Chondrocyte (in vitro differentiated cells): ENCODE measurements around the gene PABPN1. TPM values are rescaled to one million over a fixed set of nuclear protein-coding genes. Genes with fewer than 3 reads are reported as not detected.

Experiments used
- DNase-seq: peaks from one replicate; pipeline ENCODE4 v3.0.0; 2021; ENCODE audit warnings: mixed read lengths, low spot score
- H3K27ac Mint-ChIP-seq: one replicate; pipeline ENCODE4 v1.8.0; 2021; ENCODE audit warnings: mild to moderate bottlenecking, moderate library complexity, mixed read lengths; ENCODE audit not compliant: unreplicated experiment
- H3K27me3 Mint-ChIP-seq: 2 replicates; pipeline ENCODE4 v1.8.0; 2021; ENCODE audit warnings: low read depth, mixed read lengths
- H3K36me3 Mint-ChIP-seq: 2 replicates; pipeline ENCODE4 v1.8.0; 2021; ENCODE audit warnings: low read depth, mixed read lengths
- H3K4me1 Mint-ChIP-seq: 2 replicates; pipeline ENCODE4 v1.8.0; 2021; ENCODE audit warnings: low read depth, mild to moderate bottlenecking, mixed read lengths
- H3K4me3 Mint-ChIP-seq: one replicate; pipeline ENCODE4 v1.8.0; 2021; ENCODE audit warnings: mild to moderate bottlenecking, moderate library complexity, mixed read lengths; ENCODE audit not compliant: unreplicated experiment
- H3K9me3 Mint-ChIP-seq: 2 replicates; pipeline ENCODE4 v1.8.0; 2021; ENCODE audit warnings: low read depth, mixed read lengths
- CTCF ChIP-seq: fragments of 200-600 bp; sonication (generic); IDR thresholded peaks from 2 replicates; pipeline ENCODE4 v1.5.0; 2021; ENCODE audit warnings: antibody characterized with exemption, mild to moderate bottlenecking, moderate library complexity
- total RNA-seq: library from RNA; stranded (reverse); gene quantifications from 3 replicates; pipeline ENCODE4 v1.2.1, GENCODE V29; 2021

PABPN1 gene
- total RNA-seq, 1 donor from 2014 or later: 135 TPM

DNA sequence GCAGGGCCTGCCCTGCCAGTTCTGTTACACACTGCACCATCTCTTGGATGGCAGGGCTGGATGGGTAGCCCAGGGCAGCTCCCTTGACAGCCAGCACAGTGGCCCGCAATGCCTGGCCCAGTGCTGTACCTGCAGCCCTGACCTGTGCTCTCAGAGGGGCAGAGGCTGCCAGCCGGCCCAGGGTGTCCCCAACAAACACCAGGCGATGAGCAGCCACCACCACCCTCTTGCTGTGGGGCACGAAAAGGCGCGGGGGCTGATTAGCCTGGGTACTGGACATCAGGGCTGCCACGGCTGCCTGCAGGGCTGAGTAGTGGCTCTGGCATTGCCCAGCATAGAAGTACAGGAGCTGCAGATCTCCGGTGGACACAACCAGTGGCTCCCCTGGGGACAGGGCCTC is 36.0 kb downstream of the PABPN1 start:
- H3K36me3 Mint-ChIP-seq: peaks cover 15% of the 10 kb centered on the region
- H3K9me3 Mint-ChIP-seq: no peaks in the 10 kb centered on the region
- peaks cover 18% of the 10 kb centered on the region for H3K4me1 Mint-ChIP-seq
- H3K27ac Mint-ChIP-seq: no peak overlapping the region
- no peaks in the 10 kb centered on the region for H3K27me3 Mint-ChIP-seq
- no peak for TF ChIP-seq CTCF
- no peak overlapping the region for H3K4me3 Mint-ChIP-seq
- no peak for DNase-seq

- no peaks in the 10 kb centered on the region for H3K9me3 Mint-ChIP-seq
- no peaks in the 10 kb centered on the region for H3K27me3 Mint-ChIP-seq
- DNase-seq: no peak
- no peak overlapping the region for H3K4me3 Mint-ChIP-seq
- H3K4me1 Mint-ChIP-seq: peaks cover 15% of the 10 kb centered on the region
- H3K27ac Mint-ChIP-seq: no peak overlapping the region
- peaks cover 15% of the 10 kb centered on the region for H3K36me3 Mint-ChIP-seq
- TF ChIP-seq CTCF: no peak
These were observed 36.8 kb downstream of the PABPN1 start for GRCh38 chr14:23358042-23358441.

DNA sequence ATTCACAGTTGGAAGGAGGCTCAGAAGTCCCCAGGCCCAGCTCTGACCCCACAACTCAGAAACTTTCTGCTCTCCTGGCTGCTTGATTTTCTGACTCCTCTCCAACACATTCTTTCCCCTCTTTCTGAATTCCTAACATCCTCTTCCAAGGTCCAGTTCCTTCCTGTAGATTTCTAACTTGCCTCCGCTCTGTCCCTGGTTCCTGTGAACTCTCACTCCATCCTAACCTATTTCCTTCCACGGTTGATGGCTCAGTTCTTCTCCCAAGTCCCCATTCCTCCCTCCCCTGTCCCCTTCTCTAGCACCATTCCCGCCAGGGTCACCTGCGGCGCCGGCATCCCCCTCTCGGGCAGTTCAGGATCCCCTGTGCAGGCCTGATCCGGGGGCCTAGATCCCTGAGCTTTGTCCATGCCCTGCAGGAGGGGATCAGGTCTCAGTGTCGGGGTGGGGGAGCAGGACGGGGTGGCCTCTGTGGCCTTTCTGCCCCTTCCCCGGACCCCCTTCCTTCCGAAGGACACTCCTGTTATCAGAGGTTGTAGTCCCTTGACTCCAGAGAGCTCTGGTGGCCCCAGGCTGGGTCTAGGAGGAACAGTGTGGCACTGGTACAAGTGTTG is 37.4 kb downstream of the PABPN1 start:
- no peak for DNase-seq

DNA sequence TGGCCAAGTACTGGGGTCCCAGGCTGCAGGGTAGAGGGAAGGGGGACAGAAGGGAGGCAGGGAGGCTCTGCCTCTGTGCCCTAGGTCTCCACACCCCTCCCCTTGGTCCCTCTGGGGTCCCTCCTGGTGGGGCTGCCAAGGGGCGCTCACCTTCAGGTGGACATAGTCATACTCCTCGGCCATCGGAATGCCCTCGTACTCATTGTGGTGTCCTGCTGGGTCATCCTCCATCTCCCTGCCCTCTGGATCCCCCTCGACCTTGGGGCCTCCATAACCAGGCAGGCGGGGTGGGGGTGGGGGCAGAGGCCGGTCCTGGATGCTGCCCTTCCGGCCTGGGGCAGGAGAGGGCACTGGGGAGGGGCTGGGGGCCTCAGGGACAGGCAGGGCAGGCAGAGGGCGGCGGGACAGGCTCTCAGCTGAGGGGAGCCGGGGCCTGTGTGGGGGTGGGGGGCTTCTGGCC is 37.9 kb downstream of the PABPN1 start:
- peaks cover 17% of the 10 kb centered on the region for H3K4me1 Mint-ChIP-seq
- DNase-seq: no peak

More for the DNA sequence above, 37.4 kb downstream of the PABPN1 start:
- Mint-ChIP-seq H3K9me3 (no peaks in the 10 kb centered on the region), H3K4me3 (no peak overlapping the region), H3K27ac (no peak overlapping the region), H3K4me1 (peaks cover 12% of the 10 kb centered on the region), H3K27me3 (no peaks in the 10 kb centered on the region), H3K36me3 (peaks cover 15% of the 10 kb centered on the region)
- TF ChIP-seq CTCF: no peak

DNA sequence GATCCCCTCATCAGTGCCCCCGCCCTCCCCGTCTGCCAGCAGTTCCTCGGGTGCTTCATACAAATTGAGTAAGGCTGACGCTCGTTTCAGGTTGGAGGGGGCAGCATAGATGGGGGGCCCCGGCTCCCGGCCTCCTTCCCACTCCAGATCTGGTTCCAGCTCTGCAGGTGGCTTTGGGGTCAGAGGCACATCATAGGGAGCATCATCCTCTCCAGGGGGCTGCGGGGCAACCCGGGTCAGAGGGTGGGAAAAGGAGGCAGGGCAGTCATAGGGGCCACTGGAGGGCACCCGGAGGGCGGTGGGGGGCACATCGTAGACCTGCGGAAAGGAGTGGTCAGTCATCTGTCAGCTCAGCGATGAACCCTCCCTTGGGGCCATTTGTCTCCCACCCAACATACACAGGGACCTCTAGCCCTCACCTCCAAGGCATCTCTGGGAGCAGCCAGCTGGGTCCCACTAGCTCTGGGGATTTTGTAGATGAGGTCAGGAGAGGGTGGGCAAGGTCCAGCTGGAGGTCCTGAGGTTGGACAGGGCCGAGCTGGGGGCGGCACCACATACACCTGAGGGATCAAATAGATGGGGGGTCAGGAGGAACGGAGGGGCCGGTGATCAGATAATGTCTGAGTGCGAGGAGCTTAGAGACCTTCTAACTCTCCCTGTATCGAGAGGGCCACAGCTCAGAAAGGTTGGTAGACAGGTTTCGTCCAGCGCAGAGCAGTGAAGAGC is 38.6 kb downstream of the PABPN1 start:
- Mint-ChIP-seq H3K36me3 (peaks cover 16% of the 10 kb centered on the region), H3K4me3 (no peak overlapping the region), H3K4me1 (peaks cover 21% of the 10 kb centered on the region), H3K9me3 (no peaks in the 10 kb centered on the region), H3K27me3 (no peaks in the 10 kb centered on the region), H3K27ac (no peak overlapping the region)
- no peak for DNase-seq
- no peak for TF ChIP-seq CTCF

More for the DNA sequence above, 37.9 kb downstream of the PABPN1 start:
- H3K4me3 Mint-ChIP-seq: no peak overlapping the region
- no peak for TF ChIP-seq CTCF
- no peaks in the 10 kb centered on the region for H3K27me3 Mint-ChIP-seq
- no peaks in the 10 kb centered on the region for H3K9me3 Mint-ChIP-seq
- peaks cover 16% of the 10 kb centered on the region for H3K36me3 Mint-ChIP-seq
- H3K27ac Mint-ChIP-seq: no peak overlapping the region
